GM21528 (cell line): ENCODE results near the gene USP17L28.
"Not testable (repeated sequence)": the region's sequence is repeated elsewhere in the genome, so short reads cannot be mapped to it uniquely, and the experiment has no call there.

ENCODE experiments used
- ATAC-seq: cut with Tn5 transposase; IDR thresholded peaks from one replicate; pipeline ENCODE4 v1.9.1; 2021; ENCODE audit warnings: mild to moderate bottlenecking, moderate library complexity; ENCODE audit not compliant: unreplicated experiment, low FRiP score

USP17L28 gene, protein sequence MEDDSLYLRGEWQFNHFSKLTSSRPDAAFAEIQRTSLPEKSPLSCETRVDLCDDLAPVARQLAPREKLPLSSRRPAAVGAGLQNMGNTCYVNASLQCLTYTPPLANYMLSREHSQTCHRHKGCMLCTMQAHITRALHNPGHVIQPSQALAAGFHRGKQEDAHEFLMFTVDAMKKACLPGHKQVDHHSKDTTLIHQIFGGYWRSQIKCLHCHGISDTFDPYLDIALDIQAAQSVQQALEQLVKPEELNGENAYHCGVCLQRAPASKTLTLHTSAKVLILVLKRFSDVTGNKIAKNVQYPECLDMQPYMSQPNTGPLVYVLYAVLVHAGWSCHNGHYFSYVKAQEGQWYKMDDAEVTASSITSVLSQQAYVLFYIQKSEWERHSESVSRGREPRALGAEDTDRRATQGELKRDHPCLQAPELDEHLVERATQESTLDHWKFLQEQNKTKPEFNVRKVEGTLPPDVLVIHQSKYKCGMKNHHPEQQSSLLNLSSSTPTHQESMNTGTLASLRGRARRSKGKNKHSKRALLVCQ

DNA sequence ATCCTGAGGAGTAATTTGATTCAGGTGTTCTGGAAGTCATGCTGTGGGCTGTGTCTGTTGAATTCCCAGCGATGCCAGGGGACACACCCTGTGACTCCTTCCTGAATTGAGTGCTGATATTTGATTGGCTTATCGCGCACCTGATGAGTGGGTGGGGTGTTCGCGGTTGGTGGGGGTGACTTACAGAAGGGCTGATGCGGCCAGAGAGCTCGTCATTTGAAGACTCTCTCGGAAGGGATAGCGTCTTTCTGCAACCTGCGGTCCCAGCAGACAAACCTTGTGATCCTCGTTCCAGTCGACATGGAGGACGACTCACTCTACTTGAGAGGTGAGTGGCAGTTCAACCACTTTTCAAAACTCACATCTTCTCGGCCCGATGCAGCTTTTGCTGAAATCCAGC, at the start of gene USP17L28:
USP17L28 (plus strand) TSS at position 301 of the 400 bp plus-strand sequence; CDS start at position 301, 0 bp downstream.
- ATAC-seq, result not testable (repeated sequence)

DNA sequence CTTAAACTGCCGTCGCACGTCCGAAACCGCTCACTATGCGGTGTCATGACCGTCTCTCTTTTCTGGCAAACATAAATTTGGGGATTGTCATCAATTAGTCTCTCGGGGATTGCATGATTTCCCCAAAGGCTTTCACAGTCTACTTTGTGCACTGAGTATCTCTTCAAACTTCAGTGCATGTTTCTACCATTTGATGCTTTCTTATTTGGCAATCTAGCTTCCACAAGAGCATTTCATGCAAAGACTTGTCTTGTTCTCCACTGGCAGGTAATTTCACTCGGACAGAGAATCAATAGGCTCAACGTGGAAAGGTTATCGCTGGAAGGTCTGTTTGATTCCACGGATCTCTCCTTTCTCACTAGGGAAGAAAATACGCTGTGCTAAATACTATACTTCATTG, 24.5 kb upstream of the USP17L28 start:
- ATAC-seq, result not testable (repeated sequence)

DNA sequence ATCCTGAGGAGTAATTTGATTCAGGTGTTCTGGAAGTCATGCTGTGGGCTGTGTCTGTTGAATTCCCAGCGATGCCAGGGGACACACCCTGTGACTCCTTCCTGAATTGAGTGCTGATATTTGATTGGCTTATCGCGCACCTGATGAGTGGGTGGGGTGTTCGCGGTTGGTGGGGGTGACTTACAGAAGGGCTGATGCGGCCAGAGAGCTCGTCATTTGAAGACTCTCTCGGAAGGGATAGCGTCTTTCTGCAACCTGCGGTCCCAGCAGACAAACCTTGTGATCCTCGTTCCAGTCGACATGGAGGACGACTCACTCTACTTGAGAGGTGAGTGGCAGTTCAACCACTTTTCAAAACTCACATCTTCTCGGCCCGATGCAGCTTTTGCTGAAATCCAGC, 23.8 kb upstream of the USP17L28 start, which contains the start of gene USP17L24:
USP17L24 (plus strand) TSS at position 301 of the 400 bp plus-strand sequence; CDS start at position 301, 0 bp downstream.
- ATAC-seq, result not testable (repeated sequence)

DNA sequence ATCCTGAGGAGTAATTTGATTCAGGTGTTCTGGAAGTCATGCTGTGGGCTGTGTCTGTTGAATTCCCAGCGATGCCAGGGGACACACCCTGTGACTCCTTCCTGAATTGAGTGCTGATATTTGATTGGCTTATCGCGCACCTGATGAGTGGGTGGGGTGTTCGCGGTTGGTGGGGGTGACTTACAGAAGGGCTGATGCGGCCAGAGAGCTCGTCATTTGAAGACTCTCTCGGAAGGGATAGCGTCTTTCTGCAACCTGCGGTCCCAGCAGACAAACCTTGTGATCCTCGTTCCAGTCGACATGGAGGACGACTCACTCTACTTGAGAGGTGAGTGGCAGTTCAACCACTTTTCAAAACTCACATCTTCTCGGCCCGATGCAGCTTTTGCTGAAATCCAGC, 19.1 kb upstream of the USP17L28 start, which contains the start of gene USP17L25:
USP17L25 (plus strand) TSS at position 301 of the 400 bp plus-strand sequence; CDS start at position 301, 0 bp downstream.
- not testable (repeated sequence) for ATAC-seq

DNA sequence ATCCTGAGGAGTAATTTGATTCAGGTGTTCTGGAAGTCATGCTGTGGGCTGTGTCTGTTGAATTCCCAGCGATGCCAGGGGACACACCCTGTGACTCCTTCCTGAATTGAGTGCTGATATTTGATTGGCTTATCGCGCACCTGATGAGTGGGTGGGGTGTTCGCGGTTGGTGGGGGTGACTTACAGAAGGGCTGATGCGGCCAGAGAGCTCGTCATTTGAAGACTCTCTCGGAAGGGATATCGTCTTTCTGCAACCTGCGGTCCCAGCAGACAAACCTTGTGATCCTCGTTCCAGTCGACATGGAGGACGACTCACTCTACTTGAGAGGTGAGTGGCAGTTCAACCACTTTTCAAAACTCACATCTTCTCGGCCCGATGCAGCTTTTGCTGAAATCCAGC, 14.3 kb upstream of the USP17L28 start, which contains the start of gene USP17L26:
USP17L26 (plus strand) TSS at position 301 of the 400 bp plus-strand sequence; CDS start at position 301, 0 bp downstream.
- not testable (repeated sequence) for ATAC-seq

DNA sequence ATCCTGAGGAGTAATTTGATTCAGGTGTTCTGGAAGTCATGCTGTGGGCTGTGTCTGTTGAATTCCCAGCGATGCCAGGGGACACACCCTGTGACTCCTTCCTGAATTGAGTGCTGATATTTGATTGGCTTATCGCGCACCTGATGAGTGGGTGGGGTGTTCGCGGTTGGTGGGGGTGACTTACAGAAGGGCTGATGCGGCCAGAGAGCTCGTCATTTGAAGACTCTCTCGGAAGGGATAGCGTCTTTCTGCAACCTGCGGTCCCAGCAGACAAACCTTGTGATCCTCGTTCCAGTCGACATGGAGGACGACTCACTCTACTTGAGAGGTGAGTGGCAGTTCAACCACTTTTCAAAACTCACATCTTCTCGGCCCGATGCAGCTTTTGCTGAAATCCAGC, 9.6 kb upstream of the USP17L28 start, which contains the start of gene USP17L5:
USP17L5 (plus strand) TSS at position 301 of the 400 bp plus-strand sequence; CDS start at position 301, 0 bp downstream.
- not testable (repeated sequence) for ATAC-seq

DNA sequence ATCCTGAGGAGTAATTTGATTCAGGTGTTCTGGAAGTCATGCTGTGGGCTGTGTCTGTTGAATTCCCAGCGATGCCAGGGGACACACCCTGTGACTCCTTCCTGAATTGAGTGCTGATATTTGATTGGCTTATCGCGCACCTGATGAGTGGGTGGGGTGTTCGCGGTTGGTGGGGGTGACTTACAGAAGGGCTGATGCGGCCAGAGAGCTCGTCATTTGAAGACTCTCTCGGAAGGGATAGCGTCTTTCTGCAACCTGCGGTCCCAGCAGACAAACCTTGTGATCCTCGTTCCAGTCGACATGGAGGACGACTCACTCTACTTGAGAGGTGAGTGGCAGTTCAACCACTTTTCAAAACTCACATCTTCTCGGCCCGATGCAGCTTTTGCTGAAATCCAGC, 4.8 kb upstream of the USP17L28 start, which contains the start of gene USP17L27:
USP17L27 (plus strand) TSS at position 301 of the 400 bp plus-strand sequence; CDS start at position 301, 0 bp downstream.
- not testable (repeated sequence) for ATAC-seq

DNA sequence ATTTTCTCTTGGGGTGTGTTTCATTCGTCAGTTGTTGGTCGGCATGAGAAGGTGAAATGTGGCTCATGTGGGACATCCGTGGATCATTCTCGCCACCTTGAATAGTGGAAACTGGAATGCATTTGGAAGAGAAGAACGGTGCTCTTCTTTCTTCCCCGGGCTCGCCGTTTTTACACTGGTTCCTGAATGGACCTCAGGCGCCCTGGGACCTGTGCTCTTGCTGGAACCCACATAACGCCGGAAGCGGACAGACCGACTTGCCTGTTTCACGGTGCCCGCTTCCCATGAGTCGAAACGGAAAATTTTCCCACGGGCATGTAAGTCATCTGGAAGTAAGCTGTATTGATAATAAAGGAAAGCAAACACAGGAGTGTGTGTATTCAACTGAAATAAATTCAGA, 2.2 kb downstream of the USP17L28 start:
- ATAC-seq, result not testable (repeated sequence)

DNA sequence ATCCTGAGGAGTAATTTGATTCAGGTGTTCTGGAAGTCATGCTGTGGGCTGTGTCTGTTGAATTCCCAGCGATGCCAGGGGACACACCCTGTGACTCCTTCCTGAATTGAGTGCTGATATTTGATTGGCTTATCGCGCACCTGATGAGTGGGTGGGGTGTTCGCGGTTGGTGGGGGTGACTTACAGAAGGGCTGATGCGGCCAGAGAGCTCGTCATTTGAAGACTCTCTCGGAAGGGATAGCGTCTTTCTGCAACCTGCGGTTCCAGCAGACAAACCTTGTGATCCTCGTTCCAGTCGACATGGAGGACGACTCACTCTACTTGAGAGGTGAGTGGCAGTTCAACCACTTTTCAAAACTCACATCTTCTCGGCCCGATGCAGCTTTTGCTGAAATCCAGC, 4.6 kb downstream of the USP17L28 start, which contains the start of gene USP17L29:
USP17L29 (plus strand) TSS at position 301 of the 400 bp plus-strand sequence; CDS start at position 301, 0 bp downstream.
- ATAC-seq, result not testable (repeated sequence)

DNA sequence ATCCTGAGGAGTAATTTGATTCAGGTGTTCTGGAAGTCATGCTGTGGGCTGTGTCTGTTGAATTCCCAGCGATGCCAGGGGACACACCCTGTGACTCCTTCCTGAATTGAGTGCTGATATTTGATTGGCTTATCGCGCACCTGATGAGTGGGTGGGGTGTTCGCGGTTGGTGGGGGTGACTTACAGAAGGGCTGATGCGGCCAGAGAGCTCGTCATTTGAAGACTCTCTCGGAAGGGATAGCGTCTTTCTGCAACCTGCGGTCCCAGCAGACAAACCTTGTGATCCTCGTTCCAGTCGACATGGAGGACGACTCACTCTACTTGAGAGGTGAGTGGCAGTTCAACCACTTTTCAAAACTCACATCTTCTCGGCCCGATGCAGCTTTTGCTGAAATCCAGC, 14.1 kb downstream of the USP17L28 start, which contains the start of gene USP17L30:
USP17L30 (plus strand) TSS at position 301 of the 400 bp plus-strand sequence; CDS start at position 301, 0 bp downstream.
- not testable (repeated sequence) for ATAC-seq

DNA sequence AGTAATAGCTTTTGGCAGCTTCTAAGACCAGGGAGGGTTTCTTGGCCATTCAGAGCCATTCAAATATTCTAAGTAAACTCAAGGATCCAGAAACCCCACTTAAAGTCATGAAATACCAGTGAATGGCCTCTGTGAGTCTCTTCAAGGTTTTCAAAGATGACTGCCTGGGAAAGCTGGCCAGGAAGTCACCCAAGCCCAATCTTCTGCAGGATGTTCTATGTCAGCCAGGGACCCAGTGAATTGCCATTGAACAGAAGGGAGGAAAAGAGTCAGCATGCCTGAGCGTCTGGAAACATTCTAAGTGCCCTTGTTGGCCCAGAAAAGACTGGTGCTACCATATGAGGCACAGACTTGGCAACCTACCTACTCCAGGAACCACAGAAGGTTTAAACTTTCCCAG, 31.2 kb downstream of the USP17L28 start:
- not testable (repeated sequence) for ATAC-seq

DNA sequence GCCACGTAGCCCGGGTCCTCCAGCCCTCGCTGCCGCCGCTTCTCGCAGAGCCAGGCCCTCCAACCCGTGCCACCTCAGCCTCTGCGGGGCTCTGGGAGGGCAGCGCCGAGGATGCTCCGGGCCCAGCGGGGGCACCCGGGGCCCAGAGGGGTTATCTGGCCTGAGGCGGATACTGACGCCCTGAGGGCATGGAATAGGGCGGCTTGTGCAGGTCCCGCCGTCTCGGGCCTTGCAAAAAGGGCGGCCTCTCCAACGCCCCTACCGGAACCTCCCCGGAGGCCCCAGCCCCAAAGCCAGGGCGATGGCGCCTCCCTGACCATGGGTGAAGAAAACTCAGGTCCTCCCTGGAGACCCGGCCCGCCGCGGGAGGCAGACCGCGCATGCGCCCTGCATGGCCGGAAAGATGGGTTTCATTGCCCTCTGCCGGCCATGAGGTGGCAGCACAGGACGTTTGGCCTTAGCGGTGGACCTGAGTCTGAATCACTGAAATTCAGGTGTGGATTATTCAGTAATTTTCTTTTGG, 32.4 kb downstream of the USP17L28 start:
- not testable (repeated sequence) for ATAC-seq

DNA sequence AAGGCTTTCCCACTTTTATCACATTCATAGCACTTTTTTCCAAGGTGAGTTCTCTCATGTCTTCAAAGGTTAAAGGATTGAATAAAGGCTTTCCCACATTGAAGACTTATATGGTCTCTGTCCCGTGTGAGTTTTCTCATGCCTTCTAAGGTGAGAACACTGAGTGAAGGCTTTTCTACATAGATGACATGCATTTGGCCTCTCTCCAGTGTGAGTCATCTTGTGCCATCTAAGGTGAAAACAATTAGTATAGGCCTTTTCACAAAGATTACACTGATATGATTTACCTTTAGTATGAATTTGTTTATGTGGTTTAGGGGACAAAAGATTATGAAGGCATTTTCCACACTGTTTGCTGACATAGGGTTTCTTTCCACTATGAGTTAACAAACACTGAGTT, 35.4 kb downstream of the USP17L28 start:
- no peak for ATAC-seq

DNA sequence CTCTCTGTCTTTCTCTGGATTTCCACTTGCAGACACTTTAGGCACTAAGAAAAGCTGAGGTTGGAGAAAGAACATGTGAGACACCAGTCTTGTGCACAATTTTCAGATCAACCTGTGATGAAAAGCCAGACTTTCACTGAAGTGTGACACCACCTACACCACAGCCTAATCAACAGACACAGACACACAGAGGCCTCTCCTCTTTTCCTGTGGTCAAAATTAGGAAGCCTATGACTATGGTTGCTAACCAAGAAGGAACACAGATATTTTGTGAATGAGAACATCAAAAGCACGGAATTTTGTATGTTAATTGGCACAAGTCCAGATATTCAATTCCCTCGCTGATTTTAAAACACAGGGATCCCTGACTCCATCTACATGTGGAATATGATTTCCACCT, 40.3 kb downstream of the USP17L28 start:
- ATAC-seq, result not testable (repeated sequence)
